HEK293 (cell line): ENCODE results near the gene ANGPTL5.

Source experiments
- CTCF ChIA-PET: fragments of 350-600 bp; formaldehyde crosslinking; extraction: SDS; loops from one replicate; lab custom pipeline; 2021; ENCODE audit warnings: antibody characterized with exemption; lab: Yijun Ruan, JAX
- POLR2A ChIA-PET: fragments of 300-600 bp; formaldehyde crosslinking; extraction: SDS; loops from one replicate; lab custom pipeline; 2020; ENCODE audit warnings: antibody characterized with exemption, inconsistent platforms; lab: Yijun Ruan, JAX
- H3K27ac ChIP-seq: fragments of 200-500 bp; sonication (Bioruptor generic); 2 replicates; pipeline ENCODE4 v1.5.1; 2014; ENCODE audit warnings: low read depth, low read length, control low read depth, inconsistent platforms; ENCODE audit errors: extremely low read depth
- H3K36me3 ChIP-seq, 2 experiments: fragments of 200-500 bp in 1 of 2; sonication (Bioruptor generic) in 1 of 2; 1 replicate in 1 of 2; 2 replicates in 1 of 2; pipeline ENCODE4 v1.5.1; 2014 to 2017; ENCODE audit warnings: inconsistent platforms in 2 of 2, low read length in 2 of 2; ENCODE audit not compliant: control insufficient read depth in 2 of 2, insufficient read depth in 1 of 2
- H3K4me1 ChIP-seq: fragments of 200-500 bp; sonication (Bioruptor generic); 2 replicates; pipeline ENCODE4 v1.5.1; 2014; ENCODE audit warnings: mild to moderate bottlenecking, low read length, inconsistent platforms; ENCODE audit not compliant: control insufficient read depth, insufficient read depth
- H3K4me3 ChIP-seq: 2 replicates; pipeline ENCODE4 v1.5.1; 2011; ENCODE audit warnings: low read depth, mild to moderate bottlenecking, control low read depth, low read length, moderate library complexity
- H3K9me3 ChIP-seq: fragments of 200-500 bp; sonication (Bioruptor generic); 2 replicates; pipeline ENCODE4 v1.5.1; 2014; ENCODE audit warnings: low read depth, low read length, inconsistent platforms; ENCODE audit not compliant: control insufficient read depth, insufficient read depth
- ELK4 ChIP-seq: IDR thresholded peaks from 2 replicates; pipeline ENCODE4 v1.6.1; 2011; ENCODE audit warnings: mild to moderate bottlenecking, low read depth, low read length, borderline replicate concordance
- HOXC10 ChIP-seq: sonication (generic); formaldehyde crosslinking; IDR thresholded peaks from 2 replicates; pipeline ENCODE4 v1.8.1; 2023; ENCODE audit warnings: mild to moderate bottlenecking, missing genetic modification reagents
- KLF10 ChIP-seq: fragments of 450-650 bp; IDR thresholded peaks from 2 replicates; pipeline ENCODE4 v1.5.1; 2018; ENCODE audit warnings: missing biosample characterization, mild to moderate bottlenecking, missing genetic modification characterization
- KLF8 ChIP-seq: fragments of 450-650 bp; formaldehyde crosslinking; IDR thresholded peaks from 2 replicates; pipeline ENCODE4 v1.5.1; 2016; ENCODE audit warnings: missing biosample characterization, missing genetic modification characterization
- PATZ1 ChIP-seq: fragments of 450-650 bp; formaldehyde crosslinking; IDR thresholded peaks from 2 replicates; pipeline ENCODE4 v1.5.1; 2016; ENCODE audit warnings: missing biosample characterization, missing genetic modification characterization
- REPIN1 ChIP-seq: fragments of 450-650 bp; formaldehyde crosslinking; IDR thresholded peaks from 2 replicates; pipeline ENCODE4 v1.5.1; 2017; ENCODE audit warnings: missing biosample characterization, missing genetic modification characterization, low read depth
- SP7 ChIP-seq: fragments of 450-650 bp; formaldehyde crosslinking; IDR thresholded peaks from 2 replicates; pipeline ENCODE4 v1.5.1; 2016; ENCODE audit warnings: missing biosample characterization, missing genetic modification characterization
- TCF7L2 ChIP-seq: IDR thresholded peaks from 2 replicates; pipeline ENCODE4 v1.6.1; 2011; ENCODE audit warnings: low read depth, mild to moderate bottlenecking, inconsistent platforms, low read length, moderate library complexity, borderline replicate concordance
- WT1 ChIP-seq: fragments of 450-650 bp; formaldehyde crosslinking; IDR thresholded peaks from 2 replicates; pipeline ENCODE4 v1.5.1; 2016; ENCODE audit warnings: missing biosample characterization, missing genetic modification characterization
- ZNF114 ChIP-seq: fragments of 450-650 bp; formaldehyde crosslinking; IDR thresholded peaks from 2 replicates; pipeline ENCODE4 v1.5.0; 2017; ENCODE audit warnings: missing biosample characterization, missing genetic modification characterization
- ZNF132 ChIP-seq: fragments of 450-650 bp; formaldehyde crosslinking; IDR thresholded peaks from 2 replicates; pipeline ENCODE4 v1.5.1; 2017; ENCODE audit warnings: missing biosample characterization, missing genetic modification characterization, borderline replicate concordance
- ZNF146 ChIP-seq: fragments of 450-650 bp; formaldehyde crosslinking; IDR thresholded peaks from 2 replicates; pipeline ENCODE4 v1.5.1; 2016; ENCODE audit warnings: missing biosample characterization, missing genetic modification characterization
- ZNF174 ChIP-seq: fragments of 450-650 bp; formaldehyde crosslinking; IDR thresholded peaks from 2 replicates; pipeline ENCODE4 v1.5.0; 2017; ENCODE audit warnings: missing biosample characterization, mild to moderate bottlenecking, missing genetic modification characterization
- ZNF223 ChIP-seq: fragments of 450-650 bp; formaldehyde crosslinking; IDR thresholded peaks from 2 replicates; pipeline ENCODE4 v1.5.1; 2016; ENCODE audit warnings: missing biosample characterization, missing genetic modification characterization
- ZNF239 ChIP-seq: fragments of 450-650 bp; formaldehyde crosslinking; IDR thresholded peaks from 2 replicates; pipeline ENCODE4 v1.5.1; 2016; ENCODE audit warnings: missing biosample characterization, missing genetic modification characterization
- ZNF302 ChIP-seq: fragments of 450-650 bp; formaldehyde crosslinking; IDR thresholded peaks from 2 replicates; pipeline ENCODE4 v1.5.1; 2016; ENCODE audit warnings: missing biosample characterization, missing genetic modification characterization, low read depth
- ZNF311 ChIP-seq: fragments of 450-650 bp; formaldehyde crosslinking; IDR thresholded peaks from 2 replicates; pipeline ENCODE4 v1.5.1; 2017; ENCODE audit warnings: missing biosample characterization, missing genetic modification characterization, borderline replicate concordance
- ZNF341 ChIP-seq: fragments of 450-650 bp; formaldehyde crosslinking; IDR thresholded peaks from 2 replicates; pipeline ENCODE4; 2016; ENCODE audit warnings: low read depth, missing biosample characterization, missing genetic modification characterization
- ZNF449 ChIP-seq: fragments of 450-650 bp; formaldehyde crosslinking; IDR thresholded peaks from 2 replicates; pipeline ENCODE4 v1.5.1; 2017; ENCODE audit warnings: missing biosample characterization, mild to moderate bottlenecking, missing genetic modification characterization, moderate library complexity
- ZNF513 ChIP-seq: fragments of 450-650 bp; IDR thresholded peaks from 2 replicates; pipeline ENCODE4 v1.5.1; 2018; ENCODE audit warnings: missing biosample characterization, missing genetic modification characterization
- ZNF514 ChIP-seq: fragments of 450-650 bp; formaldehyde crosslinking; IDR thresholded peaks from 2 replicates; pipeline ENCODE4 v1.5.1; 2016; ENCODE audit warnings: missing biosample characterization, missing genetic modification characterization
- ZNF596 ChIP-seq: fragments of 450-650 bp; IDR thresholded peaks from 2 replicates; pipeline ENCODE4 v1.5.0; 2018; ENCODE audit warnings: missing biosample characterization, mild to moderate bottlenecking, missing genetic modification characterization, moderate library complexity
- ZNF621 ChIP-seq: fragments of 450-650 bp; formaldehyde crosslinking; IDR thresholded peaks from 2 replicates; pipeline ENCODE4 v1.5.1; 2017; ENCODE audit warnings: missing biosample characterization, missing genetic modification characterization
- ZNF658 ChIP-seq: fragments of 450-650 bp; formaldehyde crosslinking; IDR thresholded peaks from 2 replicates; pipeline ENCODE4; 2016; ENCODE audit warnings: missing biosample characterization, missing genetic modification characterization
- ZNF692 ChIP-seq: fragments of 450-650 bp; formaldehyde crosslinking; IDR thresholded peaks from 2 replicates; pipeline ENCODE4 v1.5.1; 2016; ENCODE audit warnings: missing biosample characterization, missing genetic modification characterization
- ZNF785 ChIP-seq: fragments of 450-650 bp; formaldehyde crosslinking; IDR thresholded peaks from 2 replicates; pipeline ENCODE4 v1.5.1; 2016; ENCODE audit warnings: missing biosample characterization, missing genetic modification characterization

ANGPTL5 gene

GRCh38 chr11:101923554-101923953 lies 7.2 kb upstream of the ANGPTL5 start:
- ChIA-PET CTCF (interaction anchor here (0.6 kb wide), 1 partner anchor 100 kb away, joined by 4 read pairs; no protein-coding TSS in a partner anchor), POLR2A (no interaction called here)
- TF ChIP-seq ZNF513 (tag by site-specific recombination) = no peak
- no peak for TF ChIP-seq ZNF239 (tag by site-specific recombination)
- TF ChIP-seq ZNF658 (tag by site-specific recombination) = no peak
- TF ChIP-seq REPIN1 = no peak
- no peak for TF ChIP-seq ZNF132 (tag by site-specific recombination)
- no peak for TF ChIP-seq ZNF341 (tag by site-specific recombination)
- no peak for TF ChIP-seq ELK4
- TF ChIP-seq KLF10 = no peak
- TF ChIP-seq ZNF146 = no peak
- TF ChIP-seq TCF7L2 = no peak
- no peak for TF ChIP-seq KLF8 (tag by site-specific recombination)
- no peak for TF ChIP-seq ZNF596 (tag by site-specific recombination)
- TF ChIP-seq SP7 (tag by site-specific recombination) = no peak
- no peak for TF ChIP-seq ZNF449 (tag by site-specific recombination)
- no peak for TF ChIP-seq ZNF223
- no peak for TF ChIP-seq ZNF302 (tag by site-specific recombination)
- TF ChIP-seq PATZ1 (tag by site-specific recombination) = no peak
- TF ChIP-seq ZNF114 = no peak
- Histone ChIP-seq H3K4me3 (no peak overlapping the region), H3K4me1 (no peaks in the 10 kb centered on the region), H3K9me3 (no peaks in the 10 kb centered on the region), H3K36me3 (no peaks in the 10 kb centered on the region), H3K27ac (no peak overlapping the region)

- Histone ChIP-seq H3K27ac (no peak overlapping the region), H3K36me3 (no peaks in the 10 kb centered on the region), H3K9me3 (no peaks in the 10 kb centered on the region), H3K4me1 (no peaks in the 10 kb centered on the region), H3K4me3 (no peak overlapping the region)
- ChIA-PET CTCF (no interaction called here), POLR2A (no interaction called here)
- no peak for TF ChIP-seq ZNF621 (tag by site-specific recombination)
- no peak for TF ChIP-seq HOXC10
- no peak for TF ChIP-seq ZNF514
- no peak for TF ChIP-seq ZNF785 (tag by site-specific recombination)
- TF ChIP-seq ZNF174 (tag by site-specific recombination) = no peak
- TF ChIP-seq WT1 = no peak
- TF ChIP-seq ZNF692 (tag by site-specific recombination) = no peak
- TF ChIP-seq ZNF311 = no peak
Measured at GRCh38 chr11:101920992-101921391, 4.7 kb upstream of the ANGPTL5 start.
